Measurements from ENCODE around the gene BRMS1.

Gene BRMS1

GRCh38 chr11:66368484-66368883, 23.6 kb upstream of the BRMS1 start:
- no peak overlapping the region for H3K4me3 ChIP-seq (ENCODE audit: low read length)
- no peaks in the 10 kb centered on the region for H3K36me3 ChIP-seq (replicated peaks; ENCODE audit: insufficient read depth, low read length)
- H3F3A ChIP-seq (ENCODE audit: insufficient read depth, low read length), result no peaks in the 10 kb centered on the region

GRCh38 chr11:66367561-66368312, 22.8 kb upstream of the BRMS1 start:
- H4K20me1 ChIP-seq (ENCODE audit: insufficient read depth, low read length), result no peaks in the 10 kb centered on the region
- no peaks in the 10 kb centered on the region for H3K79me2 ChIP-seq (ENCODE audit: low read length)
- no peaks in the 10 kb centered on the region for H3K9me2 ChIP-seq (replicated peaks; ENCODE audit: insufficient read depth, low read length)
- H3K9ac ChIP-seq (ENCODE audit: low read length), result no peak overlapping the region
- no peaks in the 10 kb centered on the region for H3K9me3 ChIP-seq (replicated peaks; ENCODE audit: insufficient read depth, low read length)
- no peak for DNase-seq
- no peak overlapping the region for H3K4me3 ChIP-seq (ENCODE audit: low read length)
- no peaks in the 10 kb centered on the region for H3F3A ChIP-seq (ENCODE audit: insufficient read depth, low read length)
- no peak overlapping the region for H3K4me2 ChIP-seq (ENCODE audit: low read depth, low read length)
- H3K36me3 ChIP-seq (replicated peaks; ENCODE audit: insufficient read depth, low read length), result no peaks in the 10 kb centered on the region
- TF ChIP-seq EZH2phosphoT487 (IDR thresholded peaks at IDR 0.05; ENCODE audit: low read length) (no peak), CTCF (IDR thresholded peaks at IDR 0.05; ENCODE audit: low read length) (no peak), EZH2 (optimal IDR thresholded peaks at IDR 0.05; ENCODE audit: low read depth, low read length) (no peak)
- H3K27me3 ChIP-seq (replicated peaks; ENCODE audit: insufficient read depth, low read length), result peaks cover 79% of the 10 kb centered on the region
- H2AFZ ChIP-seq (ENCODE audit: low read length), result no peak overlapping the region
- no peaks in the 10 kb centered on the region for H3K4me1 ChIP-seq (ENCODE audit: low read length)
- H3K27ac ChIP-seq (ENCODE audit: low read length), result no peak overlapping the region

More at GRCh38 chr11:66368484-66368883, 23.6 kb upstream of the BRMS1 start:
- H3K27ac ChIP-seq (ENCODE audit: low read length), result no peak overlapping the region
- no peaks in the 10 kb centered on the region for H3K4me1 ChIP-seq (ENCODE audit: low read length)
- H3K9ac ChIP-seq (ENCODE audit: low read length), result no peak overlapping the region
- no peak overlapping the region for H2AFZ ChIP-seq (ENCODE audit: low read length)
- no peaks in the 10 kb centered on the region for H3K79me2 ChIP-seq (ENCODE audit: low read length)
- no peaks in the 10 kb centered on the region for H3K9me3 ChIP-seq (replicated peaks; ENCODE audit: insufficient read depth, low read length)
- H3K4me2 ChIP-seq (ENCODE audit: low read depth, low read length), result no peak overlapping the region
- H3K27me3 ChIP-seq (replicated peaks; ENCODE audit: insufficient read depth, low read length), result peaks cover 82% of the 10 kb centered on the region
- no peaks in the 10 kb centered on the region for H4K20me1 ChIP-seq (ENCODE audit: insufficient read depth, low read length)
- TF ChIP-seq CTCF (IDR thresholded peaks at IDR 0.05; ENCODE audit: low read length) (no peak), EZH2phosphoT487 (IDR thresholded peaks at IDR 0.05; ENCODE audit: low read length) (no peak), EZH2 (optimal IDR thresholded peaks at IDR 0.05; ENCODE audit: low read depth, low read length) (no peak)
- H3K9me2 ChIP-seq (replicated peaks; ENCODE audit: insufficient read depth, low read length), result no peaks in the 10 kb centered on the region
- no peak for DNase-seq

DNA sequence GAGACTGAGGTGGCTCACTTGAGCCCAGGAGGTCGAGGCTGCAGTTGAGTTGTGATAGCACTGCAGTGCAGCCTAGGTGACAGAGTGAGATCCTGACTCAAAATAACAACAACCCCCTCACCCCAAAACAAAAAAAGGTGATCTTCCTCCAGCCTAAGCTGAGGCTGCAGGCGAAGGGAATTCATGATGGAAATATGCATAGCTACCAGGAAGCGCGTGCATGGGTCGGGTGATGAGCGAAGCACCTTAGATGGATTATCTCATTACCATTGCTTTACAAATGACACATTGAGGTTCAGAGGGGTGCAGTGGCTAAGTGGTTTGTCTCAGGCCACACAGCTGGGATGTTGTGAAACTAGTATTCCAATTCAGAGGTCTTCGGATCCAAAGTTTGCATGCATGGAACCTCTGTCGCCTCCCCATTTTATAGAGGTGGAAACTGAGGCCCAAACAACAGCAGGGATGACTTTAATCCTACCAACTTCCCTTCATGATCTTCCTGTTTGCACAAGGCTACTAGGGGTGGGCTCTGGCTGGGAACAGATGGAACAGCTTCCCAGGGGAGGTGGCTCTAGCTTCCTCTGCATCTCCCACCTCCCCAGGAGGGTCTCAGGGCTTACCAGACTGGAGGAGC, 22.1 kb upstream of the BRMS1 start:
- Histone ChIP-seq H2AFZ (ENCODE audit: low read length) (no peak overlapping the region), H3K36me3 (replicated peaks; ENCODE audit: insufficient read depth, low read length) (no peaks in the 10 kb centered on the region), H4K20me1 (ENCODE audit: insufficient read depth, low read length) (no peaks in the 10 kb centered on the region), H3F3A (ENCODE audit: insufficient read depth, low read length) (no peaks in the 10 kb centered on the region), H3K4me1 (ENCODE audit: low read length) (no peaks in the 10 kb centered on the region), H3K9ac (ENCODE audit: low read length) (no peak overlapping the region), H3K27ac (ENCODE audit: low read length) (no peak overlapping the region), H3K4me3 (ENCODE audit: low read length) (no peak overlapping the region), H3K79me2 (ENCODE audit: low read length) (no peaks in the 10 kb centered on the region), H3K9me2 (replicated peaks; ENCODE audit: insufficient read depth, low read length) (no peaks in the 10 kb centered on the region), H3K9me3 (replicated peaks; ENCODE audit: insufficient read depth, low read length) (no peaks in the 10 kb centered on the region), H3K4me2 (ENCODE audit: low read depth, low read length) (no peak overlapping the region), H3K27me3 (replicated peaks; ENCODE audit: insufficient read depth, low read length) (peaks cover 78% of the 10 kb centered on the region)
- TF ChIP-seq EZH2 (optimal IDR thresholded peaks at IDR 0.05; ENCODE audit: low read depth, low read length) (no peak), EZH2phosphoT487 (IDR thresholded peaks at IDR 0.05; ENCODE audit: low read length) (no peak), CTCF (IDR thresholded peaks at IDR 0.05; ENCODE audit: low read length) (no peak)
- DNase-seq, result no peak

All from MM.1S (cell line).